GM23338 (cell line): Measurements from ENCODE around the gene PABPN1. TPM values are rescaled to one million over a fixed set of nuclear protein-coding genes. Genes with fewer than 3 reads are reported as not detected.

ENCODE experiments used
- CREB1 ChIP-seq: fragments of 250-450 bp; sonication (Bioruptor Pico); IDR thresholded peaks from 2 replicates; pipeline ENCODE4 v1.5.0; 2020; ENCODE audit warnings: low read depth, mild to moderate bottlenecking, moderate library complexity
- ZNF462 ChIP-seq: fragments of 250-450 bp; sonication (Bioruptor Pico); IDR thresholded peaks from 2 replicates; pipeline ENCODE4 v1.5.0; 2020; ENCODE audit warnings: mild to moderate bottlenecking, moderate library complexity
- polyA plus RNA-seq: library from polyadenylated mRNA; unstranded; fragments of >200 nt; fragmentation: Nextera tagmentation; extraction: Ambion mirVana; gene quantifications from 2 replicates; pipeline ENCODE4 v1.2.1, GENCODE V29; 2016
- total RNA-seq: library from RNA; depleted of rRNA; stranded (reverse); fragments of >200 nt; shearing (Covaris generic); gene quantifications from 2 replicates; pipeline ENCODE4 v1.2.3, GENCODE V29; 2014
- TF ChIP-seq, protein P1 (sequence below): IDR thresholded peaks from one replicate; pipeline ENCODE4 v1.6.1; 2018; ENCODE audit warnings: antibody characterized with exemption; ENCODE audit not compliant: unreplicated experiment

Gene PABPN1
- total and polyA plus RNA-seq, 2 experiments from 2014 or later: 116 to 342 TPM

GRCh38 chr14:23297611-23298277 lies 23.5 kb upstream of the PABPN1 start (continued):
- TF ChIP-seq, protein P1, sequence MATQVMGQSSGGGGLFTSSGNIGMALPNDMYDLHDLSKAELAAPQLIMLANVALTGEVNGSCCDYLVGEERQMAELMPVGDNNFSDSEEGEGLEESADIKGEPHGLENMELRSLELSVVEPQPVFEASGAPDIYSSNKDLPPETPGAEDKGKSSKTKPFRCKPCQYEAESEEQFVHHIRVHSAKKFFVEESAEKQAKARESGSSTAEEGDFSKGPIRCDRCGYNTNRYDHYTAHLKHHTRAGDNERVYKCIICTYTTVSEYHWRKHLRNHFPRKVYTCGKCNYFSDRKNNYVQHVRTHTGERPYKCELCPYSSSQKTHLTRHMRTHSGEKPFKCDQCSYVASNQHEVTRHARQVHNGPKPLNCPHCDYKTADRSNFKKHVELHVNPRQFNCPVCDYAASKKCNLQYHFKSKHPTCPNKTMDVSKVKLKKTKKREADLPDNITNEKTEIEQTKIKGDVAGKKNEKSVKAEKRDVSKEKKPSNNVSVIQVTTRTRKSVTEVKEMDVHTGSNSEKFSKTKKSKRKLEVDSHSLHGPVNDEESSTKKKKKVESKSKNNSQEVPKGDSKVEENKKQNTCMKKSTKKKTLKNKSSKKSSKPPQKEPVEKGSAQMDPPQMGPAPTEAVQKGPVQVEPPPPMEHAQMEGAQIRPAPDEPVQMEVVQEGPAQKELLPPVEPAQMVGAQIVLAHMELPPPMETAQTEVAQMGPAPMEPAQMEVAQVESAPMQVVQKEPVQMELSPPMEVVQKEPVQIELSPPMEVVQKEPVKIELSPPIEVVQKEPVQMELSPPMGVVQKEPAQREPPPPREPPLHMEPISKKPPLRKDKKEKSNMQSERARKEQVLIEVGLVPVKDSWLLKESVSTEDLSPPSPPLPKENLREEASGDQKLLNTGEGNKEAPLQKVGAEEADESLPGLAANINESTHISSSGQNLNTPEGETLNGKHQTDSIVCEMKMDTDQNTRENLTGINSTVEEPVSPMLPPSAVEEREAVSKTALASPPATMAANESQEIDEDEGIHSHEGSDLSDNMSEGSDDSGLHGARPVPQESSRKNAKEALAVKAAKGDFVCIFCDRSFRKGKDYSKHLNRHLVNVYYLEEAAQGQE: no peak
- TF ChIP-seq CREB1 (CRISPR knock-in tag) (no peak), ZNF462 (CRISPR knock-in tag) (no peak)
